ENCODE results near the gene KLHL26.

DNA sequence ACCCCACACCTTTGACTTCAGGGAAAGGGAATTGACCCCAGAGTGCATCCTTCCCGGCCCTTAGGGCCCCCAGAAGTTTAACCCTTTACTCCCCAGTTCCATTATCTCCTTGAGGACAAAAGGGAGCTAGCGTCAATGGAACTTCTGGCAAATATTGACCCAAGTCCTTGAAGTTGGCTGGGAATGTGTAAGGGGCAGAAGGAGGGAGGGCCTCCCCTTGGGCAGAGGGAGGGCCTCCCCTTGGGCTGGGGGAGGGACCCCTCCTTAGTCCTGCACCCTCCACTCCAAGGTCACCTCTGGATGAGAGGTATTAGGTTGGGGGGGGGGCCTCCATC, 27.1 kb upstream of the KLHL26 start:
- TF ChIP-seq POLR2A (IDR thresholded peaks at IDR 0.05) (no peak), CTCF (IDR thresholded peaks at IDR 0.05) (no peak)
